Endothelial cell of umbilical vein (primary cell): ENCODE data around the gene CCNYL1. TPM values are rescaled to one million over a fixed set of nuclear protein-coding genes. Genes with fewer than 3 reads are reported as not detected.

Experiments used
- BruUV-seq: library from RNA; stranded (reverse); fragments of 400-500 nt; replicated peaks from 2 replicates; lab custom pipeline; 2021; lab: Mats Ljungman, UMichigan
- CTCF ChIA-PET: fragments of 300-600, 350-600 bp; sonication (Branson Sonifier 250); formaldehyde crosslinking; loops from one replicate; lab custom pipeline; 2021; ENCODE audit warnings: antibody characterized with exemption, inconsistent platforms; lab: Charles Lee
- POLR2A ChIA-PET: fragments of 300-600, 350-600 bp; sonication (Branson Sonifier 250); formaldehyde crosslinking; loops from one replicate; lab custom pipeline; 2021; ENCODE audit warnings: antibody characterized with exemption, inconsistent platforms; lab: Charles Lee
- DNase-seq: peaks from one replicate; pipeline ENCODE4 v3.0.0-alpha.2; 2011; ENCODE audit warnings: low read depth, low spot score
- FAIRE-seq: peaks from 2 replicates; lab custom pipeline; 2011; peaks lifted over from hg19 to GRCh38; lab: Jason Lieb, UNC
- H2AFZ ChIP-seq: 2 replicates; pipeline ENCODE4 v1.6.0; 2012; ENCODE audit warnings: low read depth, low read length, control low read depth, inconsistent platforms
- H3K27ac ChIP-seq: 2 replicates; pipeline ENCODE4 v1.5.1; 2011; ENCODE audit warnings: low read depth, mild to moderate bottlenecking, control low read depth, low read length, moderate library complexity; ENCODE audit not compliant: insufficient read depth
- H3K27me3 ChIP-seq, 2 experiments: 2 replicates each; pipeline versions ENCODE4 v1.6.0 to v1.6.1; 2011; ENCODE audit warnings: low read length in 2 of 2, mixed read lengths in 1 of 2; ENCODE audit not compliant: control insufficient read depth in 2 of 2, insufficient read depth in 2 of 2
- H3K36me3 ChIP-seq, 2 experiments: 2 replicates in 1 of 2; 3 replicates in 1 of 2; pipeline ENCODE4 v1.5.1; 2011; ENCODE audit warnings: low read length in 2 of 2, mild to moderate bottlenecking in 1 of 2, moderate library complexity in 1 of 2; ENCODE audit not compliant: control insufficient read depth in 2 of 2, insufficient read depth in 2 of 2; ENCODE audit errors: extremely low read depth in 1 of 2
- H3K4me1 ChIP-seq: 3 replicates; pipeline ENCODE4 v1.5.1; 2011; ENCODE audit warnings: mild to moderate bottlenecking, low read length; ENCODE audit not compliant: control insufficient read depth, insufficient read depth; ENCODE audit errors: extremely low read depth
- H3K4me2 ChIP-seq: 2 replicates; pipeline ENCODE4 v1.6.1; 2011; ENCODE audit warnings: low read length, control low read depth, mixed read lengths; ENCODE audit not compliant: insufficient read depth
- H3K4me3 ChIP-seq, 3 experiments: fragments of 200-600 bp in 1 of 3; sonication (generic), shearing (Covaris generic) in 1 of 3; replicated peaks in 1 of 3; 2 replicates each; pipeline ENCODE4 v1.5.1; 2011 to 2016; ENCODE audit warnings: control low read depth in 3 of 3, low read length in 3 of 3, mild to moderate bottlenecking in 2 of 3, inconsistent platforms in 1 of 3, low read depth in 1 of 3, moderate library complexity in 1 of 3; ENCODE audit not compliant: insufficient read depth in 1 of 3
- H3K79me2 ChIP-seq: 2 replicates; pipeline ENCODE4 v1.6.0; 2012; ENCODE audit warnings: low read length, inconsistent platforms; ENCODE audit not compliant: control insufficient read depth, insufficient read depth
- H3K9ac ChIP-seq: replicated peaks from 2 replicates; pipeline ENCODE3; 2011; ENCODE audit warnings: low read length, control low read depth; ENCODE audit not compliant: insufficient read depth; ENCODE audit errors: extremely low read depth
- H3K9me1 ChIP-seq: replicated peaks from 3 replicates; pipeline ENCODE4 v1.6.0; 2011; ENCODE audit warnings: mild to moderate bottlenecking, low read length; ENCODE audit not compliant: control insufficient read depth, insufficient read depth; ENCODE audit errors: extremely low read depth
- H3K9me3 ChIP-seq: replicated peaks from 2 replicates; pipeline ENCODE4 v1.5.1; 2012; ENCODE audit warnings: low read length, inconsistent platforms; ENCODE audit not compliant: control insufficient read depth, insufficient read depth
- H4K20me1 ChIP-seq: replicated peaks from 2 replicates; pipeline ENCODE3; 2011; ENCODE audit warnings: mild to moderate bottlenecking, low read length; ENCODE audit not compliant: control insufficient read depth, insufficient read depth; ENCODE audit errors: extremely low read depth
- EZH2 ChIP-seq: IDR thresholded peaks from 2 replicates; pipeline ENCODE4 v1.6.1; 2012; ENCODE audit warnings: borderline replicate concordance, low read depth, mild to moderate bottlenecking, moderate library complexity, low read length, inconsistent platforms; ENCODE audit not compliant: severe bottlenecking
- FOS ChIP-seq: IDR thresholded peaks from 2 replicates; pipeline ENCODE4 v1.6.1; 2011; ENCODE audit warnings: mild to moderate bottlenecking, low read length, moderate library complexity, borderline replicate concordance; ENCODE audit not compliant: insufficient read depth
- GATA2 ChIP-seq: IDR thresholded peaks from 2 replicates; pipeline ENCODE4 v1.7.0; 2011; ENCODE audit warnings: low read depth, mild to moderate bottlenecking, moderate library complexity, mixed read lengths, low read length; ENCODE audit not compliant: insufficient read length, insufficient read depth
- JUN ChIP-seq: IDR thresholded peaks from 2 replicates; pipeline ENCODE4 v1.6.1; 2011; ENCODE audit warnings: borderline replicate concordance, low read depth; ENCODE audit not compliant: insufficient read length, insufficient read depth
- MAX ChIP-seq: IDR thresholded peaks from 2 replicates; pipeline ENCODE4 v1.6.1; 2011; ENCODE audit not compliant: insufficient read depth, insufficient read length
- MYC ChIP-seq: IDR thresholded peaks from one replicate; pipeline ENCODE4 v1.6.1; 2011; ENCODE audit warnings: mild to moderate bottlenecking, low read depth, low read length
- POLR2A ChIP-seq: IDR thresholded peaks from 2 replicates; pipeline ENCODE4 v1.6.1; 2012; ENCODE audit warnings: low read depth, mild to moderate bottlenecking, control low read depth, low read length
- POLR2AphosphoS5 ChIP-seq: IDR thresholded peaks from 2 replicates; pipeline ENCODE4 v1.6.1; 2012; ENCODE audit warnings: low read depth, mild to moderate bottlenecking, control low read depth, low read length, moderate library complexity; ENCODE audit not compliant: insufficient read depth
- dilution Hi-C: fragments of 300-500 bp; cut with MboI; formaldehyde crosslinking; loops from one replicate; pipeline ENCODE4 v1.15.0; 2019; ENCODE audit warnings: low sequenced_read_pairs; ENCODE audit not compliant: extremely low pct_ligation_motif_present
- intact Hi-C: fragments of 100-400 bp; cut with micrococcal nuclease; formaldehyde crosslinking; loops from one replicate; pipeline ENCODE4 v1.10.0; 2022
- polyA plus RNA-seq, 4 experiments: library from polyadenylated mRNA; depleted of rRNA in 3 of 4; stranded (reverse) in 3 of 4; unstranded in 1 of 4; fragments of >200 nt; gene quantifications; 2 replicates each; pipeline versions ENCODE4 v1.2.1 to v1.2.3, GENCODE V29; 2011 to 2012; ENCODE audit warnings: missing spikeins in 1 of 4
- total RNA-seq: library from RNA; stranded (reverse); gene quantifications from 2 replicates; pipeline ENCODE4 v1.2.3, GENCODE V29; 2021
- TF ChIP-seq, protein P1 (sequence below), 2 donors: IDR thresholded peaks; 1 replicate in 1 of 2; 2 replicates in 1 of 2; pipeline ENCODE4 v1.5.1; 2011; ENCODE audit warnings: low read length in 2 of 2, mild to moderate bottlenecking in 2 of 2, moderate library complexity in 2 of 2, control low read depth in 1 of 2, inconsistent platforms in 1 of 2, low read depth in 1 of 2; ENCODE audit not compliant: insufficient read depth in 1 of 2; ENCODE audit errors: extremely low read depth in 1 of 2

The CCNYL1 gene
- total and polyA plus RNA-seq, 2 donors (not counting 3 experiments of a cell fraction or from before 2014, with no cell fraction given), result 15.2 to 49.3 TPM

DNA sequence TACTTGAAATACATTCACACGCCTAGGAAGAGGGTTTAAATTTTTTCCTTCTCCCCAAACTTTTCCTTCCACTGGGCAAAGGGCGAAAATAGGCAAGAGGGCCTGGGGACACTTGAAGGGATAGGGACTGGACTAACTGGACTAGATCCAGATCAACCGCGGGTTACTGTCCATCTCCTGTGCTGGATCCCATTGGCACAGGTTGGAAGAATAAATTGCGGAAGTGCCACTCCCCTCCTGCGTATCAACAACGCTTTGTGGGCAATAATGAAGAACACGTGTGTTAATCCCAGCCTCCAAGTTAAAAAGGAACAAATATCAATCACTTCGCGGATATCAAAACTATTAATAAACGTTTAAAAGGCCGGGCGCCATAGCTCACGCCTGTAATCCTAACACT is 60.0 kb downstream of the CCNYL1 start:
- Histone ChIP-seq H3K4me2 (no peak overlapping the region), H3K79me2 (no peaks in the 10 kb centered on the region), H3K27ac (no peak overlapping the region), H3K9ac (no peak overlapping the region), H3K4me1 (peaks cover 16% of the 10 kb centered on the region), H3K9me1 (no peaks in the 10 kb centered on the region), H3K36me3 (no peaks in the 10 kb centered on the region), H3K27me3 (no peaks in the 10 kb centered on the region), H2AFZ (no peak overlapping the region), H3K4me3 (no peak overlapping the region), H4K20me1 (no peaks in the 10 kb centered on the region), H3K9me3 (no peaks in the 10 kb centered on the region)
- no TSS peak for BruUV-seq
- intact Hi-C loops, result no loop called here
- TF ChIP-seq, protein P1, sequence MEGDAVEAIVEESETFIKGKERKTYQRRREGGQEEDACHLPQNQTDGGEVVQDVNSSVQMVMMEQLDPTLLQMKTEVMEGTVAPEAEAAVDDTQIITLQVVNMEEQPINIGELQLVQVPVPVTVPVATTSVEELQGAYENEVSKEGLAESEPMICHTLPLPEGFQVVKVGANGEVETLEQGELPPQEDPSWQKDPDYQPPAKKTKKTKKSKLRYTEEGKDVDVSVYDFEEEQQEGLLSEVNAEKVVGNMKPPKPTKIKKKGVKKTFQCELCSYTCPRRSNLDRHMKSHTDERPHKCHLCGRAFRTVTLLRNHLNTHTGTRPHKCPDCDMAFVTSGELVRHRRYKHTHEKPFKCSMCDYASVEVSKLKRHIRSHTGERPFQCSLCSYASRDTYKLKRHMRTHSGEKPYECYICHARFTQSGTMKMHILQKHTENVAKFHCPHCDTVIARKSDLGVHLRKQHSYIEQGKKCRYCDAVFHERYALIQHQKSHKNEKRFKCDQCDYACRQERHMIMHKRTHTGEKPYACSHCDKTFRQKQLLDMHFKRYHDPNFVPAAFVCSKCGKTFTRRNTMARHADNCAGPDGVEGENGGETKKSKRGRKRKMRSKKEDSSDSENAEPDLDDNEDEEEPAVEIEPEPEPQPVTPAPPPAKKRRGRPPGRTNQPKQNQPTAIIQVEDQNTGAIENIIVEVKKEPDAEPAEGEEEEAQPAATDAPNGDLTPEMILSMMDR (IDR thresholded peaks at IDR 0.05; ENCODE audit: extremely low read depth in 1 of 2, insufficient read depth in 1 of 2, low read depth in 1 of 2, low read length in 2 of 2), result no peak
- TF ChIP-seq JUN (no peak), GATA2 (no peak), EZH2 (no peak), FOS (no peak), POLR2AphosphoS5 (no peak), MYC (no peak), MAX (no peak), POLR2A (no peak)
- DNase-seq, result no peak
- ChIA-PET POLR2A (no interaction called here), CTCF (no interaction called here)
- FAIRE-seq, result no peak
- dilution Hi-C loops, result no loop called here
